Stimulated activated CD8-positive, alpha-beta memory T cell treated with anti-CD3 and anti-CD28 coated beads, Interleukin-2, amount 100 ng/mL, for 48 hours (primary cell): Measurements from ENCODE around the gene SHISA6.

Experiments used
- DNase-seq, 2 donors: peaks; one replicate each; pipeline ENCODE4 v3.0.0-alpha.2; 2020; ENCODE audit warnings: low read depth in 2 of 2

SHISA6 gene

DNA sequence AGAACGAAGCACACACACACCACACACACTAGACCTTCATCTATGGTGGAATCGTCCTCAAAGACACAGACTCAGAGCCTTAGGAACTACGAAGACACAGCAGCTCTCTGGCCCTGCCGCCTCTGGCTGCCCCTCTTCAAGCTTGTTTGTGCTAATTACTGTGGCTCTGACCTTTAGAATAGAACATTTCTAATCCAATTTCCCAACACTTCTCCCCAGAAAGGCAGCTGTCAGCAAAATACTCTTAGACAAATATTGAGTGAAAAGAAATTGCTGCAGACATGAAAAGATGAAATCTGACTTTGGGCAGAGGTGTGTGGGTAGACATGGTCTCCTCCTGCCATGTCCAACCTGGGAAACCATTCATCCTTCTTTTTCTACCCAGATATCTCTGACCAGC, 205.3 kb downstream of the SHISA6 start:
- no peak for DNase-seq

DNA sequence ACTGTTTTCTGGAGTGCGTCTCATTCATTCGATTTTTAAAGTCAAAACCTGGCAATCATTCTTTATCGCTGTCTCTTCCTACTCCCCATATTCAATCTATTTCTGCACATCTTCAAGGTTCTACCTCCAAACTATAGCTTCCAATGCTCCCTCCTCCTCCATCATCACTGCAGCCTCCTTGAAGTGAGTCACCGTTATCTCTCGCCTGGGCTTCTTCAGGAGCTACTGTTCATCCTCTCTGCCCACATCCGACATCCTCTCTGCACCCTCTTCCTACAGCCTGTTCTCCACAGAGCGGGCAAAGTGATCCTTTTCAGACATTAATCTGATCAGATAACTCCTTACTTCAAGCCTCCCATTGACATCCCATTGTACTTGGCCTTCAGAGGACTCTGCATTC, 213.1 kb downstream of the SHISA6 start:
- DNase-seq, result no peak

DNA sequence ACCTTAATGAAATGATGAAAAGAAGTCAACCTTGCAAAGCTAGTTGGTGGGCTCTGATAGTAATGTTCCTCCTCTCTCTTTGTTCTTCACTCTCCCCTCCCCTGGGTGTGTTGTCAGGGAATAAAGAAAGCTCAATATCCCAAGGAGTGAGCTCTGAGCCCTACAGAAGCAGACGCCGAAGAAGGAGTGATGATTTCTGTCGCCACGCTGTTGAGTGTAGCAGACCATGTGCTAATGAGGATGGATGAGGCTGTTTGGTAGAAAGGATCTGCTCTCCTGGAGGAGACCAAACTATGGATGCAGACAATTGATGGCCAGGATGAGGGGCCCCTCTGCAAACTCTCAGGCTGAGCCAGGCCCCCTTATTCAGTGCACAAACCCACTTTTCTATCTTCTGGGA, 217.3 kb downstream of the SHISA6 start:
- DNase-seq, result no peak

DNA sequence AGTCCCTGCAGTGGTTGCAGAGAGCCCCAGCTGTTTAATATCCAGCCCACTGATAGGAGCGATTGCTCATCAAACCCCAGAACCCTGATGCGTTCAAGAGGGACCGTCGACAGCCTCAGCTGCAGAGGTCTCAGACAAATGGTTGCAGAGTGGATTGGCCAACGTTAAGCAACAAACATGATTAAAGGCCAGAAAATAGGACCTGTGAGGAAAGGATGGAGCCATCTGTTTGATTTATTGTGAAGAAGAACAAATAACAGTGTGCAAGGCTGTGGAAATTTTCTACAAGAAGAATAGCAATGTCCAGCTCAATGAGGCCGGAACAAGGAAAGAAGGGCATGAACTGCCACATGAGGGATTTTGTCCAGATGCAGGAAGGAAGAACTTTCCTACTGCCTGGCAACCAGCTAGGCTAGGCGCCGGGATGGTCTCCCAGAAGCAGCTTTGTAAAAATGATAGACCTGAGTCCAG, 218.9 kb downstream of the SHISA6 start:
- DNase-seq, result no peak

DNA sequence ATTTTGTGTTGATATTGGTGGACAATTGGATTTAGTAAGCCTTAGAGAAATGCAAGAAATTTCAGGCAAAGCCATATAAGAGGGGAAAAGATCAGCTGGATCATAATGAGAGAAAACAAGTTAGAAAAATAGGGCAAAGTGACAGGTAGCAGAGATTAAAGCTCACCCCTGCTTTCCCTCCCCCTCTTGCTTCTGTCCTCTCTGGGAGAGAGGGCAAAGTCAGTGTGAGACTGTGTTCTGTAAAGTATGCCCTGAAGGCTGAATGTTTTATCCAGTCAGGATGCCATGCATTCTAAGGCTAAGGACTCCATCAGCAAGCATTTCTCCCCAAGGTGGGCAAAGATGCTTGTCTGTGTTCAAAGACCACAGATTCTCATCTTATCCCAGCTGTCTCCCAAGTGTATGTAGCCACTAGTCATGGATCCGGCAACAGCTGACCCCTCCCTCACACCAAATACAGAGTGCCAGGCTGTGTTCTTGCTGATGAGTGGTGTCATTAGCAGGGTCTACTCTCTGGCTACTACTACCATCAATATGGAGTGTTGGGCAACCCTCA, 221.1 kb downstream of the SHISA6 start:
- no peak for DNase-seq

DNA sequence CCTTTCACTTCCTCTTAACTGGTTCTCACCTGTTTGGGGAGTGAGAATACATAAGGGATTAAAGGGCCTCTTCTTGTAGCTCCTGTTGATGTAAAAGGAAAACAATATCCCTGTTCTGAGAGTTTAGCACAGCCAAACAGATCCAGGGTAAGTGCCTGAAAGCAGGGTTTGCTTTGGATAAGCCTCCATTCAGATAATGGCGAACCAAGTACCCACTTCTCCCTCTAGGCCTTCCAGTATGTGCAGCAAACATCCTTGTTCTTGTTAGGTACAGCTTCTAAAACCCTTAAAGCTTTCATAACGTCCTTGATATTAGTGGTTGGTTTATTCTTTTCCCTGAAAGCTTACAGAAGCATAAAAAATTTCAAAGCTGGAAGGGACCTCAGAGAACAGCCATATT, 226.6 kb downstream of the SHISA6 start:
- DNase-seq, result no peak

DNA sequence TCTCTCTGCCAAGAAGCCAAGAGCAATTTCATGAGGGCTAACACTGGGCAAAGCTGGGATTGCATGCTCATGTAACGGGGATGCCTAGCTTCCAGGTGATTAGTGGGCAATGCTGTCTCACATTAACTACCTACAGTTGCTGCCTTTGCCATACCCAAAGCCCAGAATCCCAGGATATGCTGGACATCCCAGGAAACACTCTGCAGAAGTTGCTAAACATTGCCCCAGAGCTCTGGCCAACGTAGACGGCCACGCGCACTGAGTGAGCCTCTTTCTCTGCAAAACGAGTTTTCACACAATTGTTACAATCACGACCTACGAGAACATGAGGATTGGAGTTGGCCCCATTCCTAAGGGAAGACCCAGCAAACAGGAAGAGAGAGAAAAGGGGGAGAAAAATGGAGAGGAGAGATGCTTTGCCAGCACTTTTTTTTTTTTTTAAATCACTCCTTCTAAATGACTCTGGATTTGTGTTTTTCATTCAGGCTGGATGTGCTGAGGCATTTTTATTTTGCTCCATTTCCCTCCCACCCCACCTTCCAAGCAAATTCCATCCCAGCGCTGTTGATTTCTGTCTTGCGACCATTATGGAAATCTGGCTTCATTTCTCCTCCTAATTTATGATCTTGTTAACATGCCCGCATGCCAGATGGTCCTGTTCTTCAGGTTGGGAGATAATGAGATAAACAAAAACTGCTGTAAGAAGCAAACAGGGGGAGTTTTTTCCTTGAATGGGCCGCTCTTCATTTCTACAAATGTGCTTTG, 244.5 kb downstream of the SHISA6 start:
- no peak for DNase-seq

DNA sequence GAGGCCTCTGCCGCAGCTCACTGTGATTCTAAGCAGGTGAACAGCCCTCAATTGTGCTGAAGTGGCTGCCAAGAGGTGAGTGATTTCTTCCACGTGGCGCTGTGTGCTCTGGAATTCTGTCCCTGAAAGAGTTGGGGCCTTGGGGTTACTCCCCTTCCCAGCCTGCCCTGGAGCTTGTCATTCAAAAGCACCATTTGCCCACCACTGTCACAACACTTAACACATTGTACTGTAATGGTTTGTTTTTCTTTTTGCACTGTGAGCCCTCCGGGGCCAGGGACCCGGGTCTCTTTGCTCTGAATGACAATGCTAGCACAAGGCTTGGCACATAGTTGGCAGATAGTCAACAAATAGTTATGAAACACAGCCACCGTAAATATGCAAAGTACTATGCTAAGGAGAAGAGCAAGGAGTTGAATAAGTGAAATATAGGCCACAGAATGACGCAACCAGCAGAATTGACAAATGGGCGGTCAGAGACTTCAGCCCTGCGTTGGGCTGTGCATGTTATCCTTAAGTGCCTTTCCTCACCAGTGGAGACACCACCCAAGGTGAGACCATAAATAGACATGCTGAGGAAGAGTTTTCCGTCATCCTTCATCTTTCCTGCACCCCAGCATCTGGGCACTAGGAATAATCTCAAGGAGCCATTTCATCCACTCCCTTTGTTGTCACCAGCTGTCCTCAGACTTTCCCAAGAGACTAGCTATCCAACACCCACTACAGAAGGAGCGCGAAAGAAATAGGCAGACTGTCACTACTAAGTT, 245.3 kb downstream of the SHISA6 start:
- no peak for DNase-seq

DNA sequence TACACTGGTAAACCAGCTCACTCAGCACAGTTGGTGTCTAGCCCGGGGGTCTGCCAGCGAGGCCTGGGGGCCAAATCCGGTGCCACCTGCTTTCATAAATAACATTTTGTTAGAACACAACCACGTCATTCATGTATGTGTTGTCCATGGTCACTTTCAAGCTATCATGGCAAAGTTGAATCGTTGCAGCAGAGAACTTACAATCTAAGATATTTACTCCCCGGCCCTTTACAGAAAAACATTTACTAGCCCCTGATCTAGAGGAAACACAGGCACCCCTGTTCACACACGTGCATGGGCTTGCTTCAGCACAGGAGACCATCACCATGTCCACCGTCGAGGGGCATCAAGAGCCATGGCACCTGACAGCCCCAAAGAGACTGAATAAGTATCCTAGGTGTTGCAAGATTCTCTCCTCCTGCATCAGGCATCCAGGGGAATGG, 245.9 kb downstream of the SHISA6 start:
- no peak for DNase-seq

DNA sequence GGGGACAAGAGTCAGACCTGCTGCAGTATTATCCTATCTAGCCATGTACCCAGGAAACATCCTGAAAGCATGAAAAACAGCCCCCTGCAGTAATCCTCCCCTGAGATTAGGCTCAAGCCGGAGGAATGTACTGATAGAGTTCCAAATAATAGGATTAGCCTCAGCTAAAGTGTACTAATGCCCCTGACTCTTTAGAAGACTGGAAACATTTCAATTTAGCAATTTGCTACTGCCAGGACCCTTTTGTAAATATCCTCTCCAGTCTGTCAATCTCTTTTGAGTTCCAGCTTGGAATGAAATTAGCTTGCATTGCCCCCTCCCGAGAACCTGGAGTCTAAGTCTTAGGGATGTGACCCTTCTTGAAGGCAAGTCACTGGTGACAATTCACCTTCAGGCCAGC, 246.5 kb downstream of the SHISA6 start:
- DNase-seq, result no peak

DNA sequence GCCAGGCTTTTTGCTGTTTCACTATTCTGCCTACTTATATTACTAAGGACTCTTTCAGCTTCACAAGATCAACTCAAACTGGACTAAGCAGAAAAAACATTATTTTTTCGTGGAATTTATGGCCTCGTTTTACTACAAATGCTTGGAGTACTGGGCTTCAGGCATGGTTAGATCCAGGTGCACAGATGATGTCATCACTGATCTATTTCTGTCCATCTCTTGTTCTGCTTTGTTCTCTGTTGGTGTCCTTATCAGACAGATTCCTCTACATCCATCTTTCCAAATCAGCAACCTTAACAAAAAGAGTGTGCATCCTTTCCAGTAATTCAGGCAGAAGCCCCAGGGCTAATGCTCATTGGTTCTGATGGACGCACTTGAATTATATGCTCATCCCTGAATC, 247.4 kb downstream of the SHISA6 start:
- no peak for DNase-seq

DNA sequence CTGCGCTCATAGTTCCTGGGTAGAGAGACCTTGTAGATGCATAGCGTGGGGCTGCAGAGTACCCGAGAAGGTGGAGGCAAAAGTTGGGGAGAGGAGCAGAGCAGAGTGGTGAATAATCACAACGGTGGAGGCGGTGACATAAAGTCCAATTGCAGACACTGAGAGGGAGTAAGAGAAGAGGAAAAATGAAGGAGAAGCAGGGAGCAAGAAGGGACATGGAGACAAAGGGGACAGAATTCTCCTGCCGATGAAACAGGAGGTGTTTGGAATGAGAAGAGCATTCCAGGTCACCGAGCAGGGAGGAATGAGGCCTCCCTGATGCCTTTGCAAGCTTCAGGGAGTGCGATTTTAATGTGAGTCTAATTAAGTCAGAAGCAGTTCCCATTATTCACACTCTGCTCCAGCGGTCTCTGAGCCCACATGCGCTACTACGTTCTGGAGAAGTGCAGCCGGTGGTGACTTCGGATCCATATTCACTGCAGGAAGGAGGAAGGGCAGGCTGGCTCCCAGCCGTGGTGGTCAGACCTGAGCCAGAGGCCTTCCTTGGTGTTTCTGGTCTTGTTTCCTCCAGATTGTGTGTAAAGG, 249.2 kb downstream of the SHISA6 start:
- DNase-seq, result no peak

DNA sequence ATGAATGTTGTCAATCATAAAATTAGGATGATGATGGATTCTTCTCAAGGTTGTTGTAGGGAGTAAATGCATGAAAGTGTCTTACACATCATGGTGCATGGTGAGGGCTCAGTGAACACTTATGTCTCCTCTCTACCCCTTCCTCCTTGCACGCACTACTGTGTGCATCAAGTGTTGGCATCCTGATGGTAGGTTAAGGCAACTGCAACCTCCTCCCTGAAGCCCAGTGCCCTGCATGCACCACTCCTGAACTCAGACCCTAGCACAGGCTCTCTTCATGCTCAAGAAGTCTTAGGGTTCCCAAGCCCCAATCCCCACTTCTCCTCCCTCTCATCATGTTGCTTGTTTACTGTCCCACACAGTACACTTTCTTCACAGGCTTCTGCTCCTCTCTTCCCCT, 251.5 kb downstream of the SHISA6 start:
- no peak for DNase-seq

DNA sequence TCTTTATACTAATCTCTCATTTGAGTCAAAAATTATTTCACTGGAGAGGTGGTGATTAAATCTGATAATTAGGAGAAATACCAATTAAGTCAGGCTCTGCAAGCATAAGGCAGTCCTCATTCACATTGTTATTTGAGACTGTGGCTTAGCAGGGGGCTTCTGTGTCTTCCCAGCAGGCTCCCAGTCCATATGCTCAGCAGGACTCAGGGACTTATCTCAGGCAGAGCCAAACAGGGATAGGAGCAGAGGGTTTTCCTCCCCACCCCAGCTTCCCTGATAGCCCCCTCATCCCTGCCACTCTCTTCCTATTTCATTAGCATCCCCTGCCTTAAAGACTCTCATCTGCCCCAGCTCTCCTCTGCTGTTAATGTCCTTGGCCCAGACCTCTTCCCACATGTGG, 252.9 kb downstream of the SHISA6 start:
- DNase-seq, result no peak

DNA sequence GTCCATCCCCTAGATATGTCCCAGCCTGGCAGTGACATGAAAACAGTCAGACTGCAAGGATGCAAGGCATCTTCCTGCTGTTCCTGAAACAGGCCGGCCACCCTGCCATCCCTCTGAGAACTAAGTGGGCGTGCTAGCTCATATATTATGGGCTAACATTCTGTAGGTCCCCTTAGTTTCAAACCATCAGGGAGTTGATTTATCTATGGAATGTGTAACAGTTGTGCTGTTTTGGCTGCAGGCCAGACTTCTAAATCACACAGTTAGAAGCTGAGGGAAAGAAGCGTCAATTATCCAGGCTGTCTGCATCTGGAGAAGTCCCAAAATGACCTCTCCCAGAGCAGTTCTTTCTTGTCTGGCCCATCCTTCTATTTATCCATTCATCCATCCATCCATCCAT, 254.6 kb downstream of the SHISA6 start:
- DNase-seq, result no peak

DNA sequence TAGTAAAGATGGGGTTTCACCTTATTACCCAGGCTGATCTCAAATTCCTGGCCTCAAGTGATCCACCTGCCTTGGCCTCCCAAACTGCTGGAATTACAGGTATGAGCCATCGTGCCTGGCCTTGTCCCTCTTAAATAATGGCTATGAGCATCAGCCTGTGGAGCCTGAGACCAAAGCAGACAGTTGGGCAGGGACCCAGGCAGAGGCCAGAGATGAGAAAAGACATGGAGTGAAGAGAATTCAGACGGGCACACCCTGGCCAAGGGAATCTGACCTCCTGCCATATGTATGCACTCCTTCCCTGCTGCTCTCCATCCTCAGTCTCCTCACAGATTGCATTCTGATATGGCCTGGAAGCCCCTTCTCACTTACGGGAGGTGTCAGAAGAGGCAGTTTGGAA, 258.9 kb downstream of the SHISA6 start:
- DNase-seq, result no peak

DNA sequence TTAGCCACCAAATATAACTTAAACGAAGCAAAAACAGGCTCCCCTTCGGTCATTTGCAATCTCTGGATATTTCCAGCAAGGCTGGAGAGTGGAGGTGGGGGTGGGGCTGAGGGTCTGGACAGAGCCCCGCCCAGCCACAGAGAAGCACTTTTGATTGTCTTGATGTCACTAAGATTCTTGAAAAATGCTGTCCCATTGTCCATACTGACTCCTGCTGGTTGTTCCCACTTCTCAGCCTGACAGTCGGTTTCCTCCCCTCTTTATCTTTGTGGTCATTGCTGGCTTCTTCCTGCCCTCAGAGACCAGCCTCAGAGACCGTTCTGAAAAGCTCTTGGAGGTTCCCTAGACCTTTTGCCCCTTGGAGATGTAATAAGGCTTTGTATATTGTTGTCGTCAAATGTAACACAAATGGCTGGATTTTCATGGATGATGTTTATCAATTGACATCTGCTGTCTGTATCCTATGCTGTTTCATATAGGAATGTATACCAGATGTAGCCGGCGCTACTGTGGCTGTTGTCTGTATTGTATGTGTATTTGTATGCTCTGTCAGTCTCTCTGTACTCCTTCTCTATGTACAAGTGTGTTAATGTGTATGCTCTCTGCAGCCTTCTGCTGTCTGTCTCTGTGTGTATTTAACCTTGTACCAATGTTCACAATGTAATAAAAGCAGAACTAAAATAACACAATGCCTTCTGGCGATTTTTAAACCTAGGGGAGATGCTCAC, 262.5 kb downstream of the SHISA6 start:
- no peak for DNase-seq

DNA sequence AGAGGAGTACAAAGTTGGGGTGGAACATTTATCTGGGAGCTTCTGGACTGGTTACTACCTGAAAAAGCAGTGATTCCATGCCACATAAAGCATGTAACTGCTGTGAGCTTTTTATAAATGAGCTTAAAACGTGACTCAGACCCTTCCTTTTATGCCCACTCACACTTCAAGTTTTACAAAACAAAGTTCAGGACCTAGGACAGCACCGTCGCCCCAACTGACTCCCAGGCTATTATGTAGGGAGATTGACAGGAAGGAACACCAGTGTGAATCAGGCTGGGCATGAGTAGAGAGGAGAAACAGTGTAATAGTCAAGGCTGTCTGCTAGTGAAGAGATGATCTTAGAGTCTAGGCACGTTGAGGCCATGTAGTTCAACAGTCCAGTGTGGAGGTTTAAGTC, 265.6 kb downstream of the SHISA6 start:
- no peak for DNase-seq

DNA sequence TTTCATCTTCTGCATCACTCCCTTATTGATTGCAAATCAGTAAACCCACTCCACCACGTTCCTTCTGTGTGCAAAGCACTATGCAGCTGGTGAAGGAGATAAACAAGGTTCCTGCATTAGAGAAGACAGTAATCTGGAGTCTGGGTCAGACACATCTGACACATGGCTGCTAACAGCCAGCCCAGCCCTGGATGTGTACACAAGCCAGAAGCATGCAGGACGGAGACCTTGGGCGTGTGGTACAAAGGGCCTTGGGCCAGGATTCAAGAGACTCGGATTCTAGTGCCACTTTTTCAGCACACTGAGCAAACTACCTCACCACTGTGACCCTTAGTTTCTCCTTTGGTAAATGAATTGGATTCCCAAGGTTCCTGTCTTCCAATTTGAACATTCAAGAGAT, 270.7 kb downstream of the SHISA6 start:
- DNase-seq, result no peak

DNA sequence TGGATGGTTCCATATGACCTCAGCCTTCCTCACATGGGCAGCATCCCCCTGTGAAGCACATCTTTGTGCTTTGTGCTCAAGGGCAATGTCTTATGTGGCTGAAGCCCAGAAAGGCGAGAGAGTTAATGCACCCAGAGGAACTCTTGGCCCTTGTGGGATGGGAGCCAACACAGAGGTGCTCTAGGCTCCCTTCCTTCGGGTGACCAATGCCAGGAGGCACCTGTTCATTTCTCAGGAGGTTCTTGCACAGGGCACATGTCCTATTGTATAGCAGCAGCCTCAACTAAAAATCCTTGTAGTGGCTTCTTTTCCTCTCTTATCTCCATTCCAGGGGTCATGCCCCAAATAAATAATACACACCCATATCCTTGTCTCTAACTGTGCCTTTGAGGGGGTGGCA, 273.6 kb downstream of the SHISA6 start:
- no peak for DNase-seq

DNA sequence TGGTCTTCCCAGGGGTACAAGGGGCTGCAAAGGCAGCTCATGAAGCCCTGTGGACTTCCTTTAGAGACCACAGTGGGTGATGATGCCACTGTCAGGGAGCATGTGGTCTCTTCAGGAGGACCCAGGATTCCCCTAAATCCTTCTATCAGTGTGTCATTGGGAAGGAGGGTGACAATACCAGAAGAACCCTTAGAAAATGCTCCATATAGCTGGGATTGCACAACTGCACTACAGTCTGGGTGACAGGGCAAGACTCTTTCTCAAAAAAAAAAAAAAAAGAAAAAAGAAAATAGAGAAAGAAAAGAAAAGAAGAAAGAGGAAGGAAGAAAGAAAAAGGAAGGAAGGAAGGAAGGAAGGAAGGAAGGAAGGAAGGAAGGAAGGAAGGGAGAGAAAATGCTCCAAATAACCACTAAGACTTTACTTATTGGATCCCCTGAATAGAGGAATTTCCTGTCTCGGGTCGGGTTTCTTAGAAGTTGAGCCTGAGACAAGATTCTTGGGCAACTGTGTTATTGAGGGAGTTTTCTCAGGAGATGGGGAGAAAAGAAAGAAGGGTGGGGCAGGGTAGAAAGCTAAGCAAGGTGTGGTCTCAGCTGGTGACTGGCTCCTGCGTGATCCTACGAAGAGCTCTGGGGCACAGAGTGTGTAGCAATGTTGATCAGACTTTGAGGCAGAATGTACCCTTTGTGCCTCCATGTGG, 274.1 kb downstream of the SHISA6 start:
- DNase-seq, result no peak
